NCI-H1436 treated with DMSO at 0.1 percent for 48 hours (cell line): ENCODE data around the gene ABCA7.
"Not testable (repeated sequence)": the region's sequence is repeated elsewhere in the genome, so short reads cannot be mapped to it uniquely, and the experiment has no call there.

Experiments used
- DNase-seq: peaks from one replicate; lab custom pipeline; 2025; lab: John Stamatoyannopoulos, UW

The ABCA7 gene

DNA sequence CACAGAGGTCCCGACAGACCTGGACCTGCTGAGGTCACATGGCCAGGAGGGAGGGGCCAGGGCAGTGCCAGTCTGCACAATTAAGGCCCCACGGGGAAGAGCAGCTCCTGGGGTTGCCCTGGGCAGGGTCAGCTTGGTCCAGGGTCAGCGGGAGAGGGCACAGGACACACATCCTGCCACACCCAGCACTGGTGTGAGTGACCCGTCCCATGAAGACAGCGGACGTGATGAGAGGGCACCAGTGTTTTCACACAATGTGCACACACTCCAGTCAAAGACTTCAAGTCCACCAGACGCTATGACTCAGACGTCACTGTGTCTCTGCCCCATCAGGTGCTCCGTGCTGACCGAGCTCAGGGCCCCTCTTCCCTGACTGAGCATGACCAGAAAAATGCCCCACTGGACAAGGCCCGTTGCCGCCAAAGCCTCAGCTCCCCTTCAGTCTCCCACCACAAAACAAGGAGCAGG lies 23.2 kb upstream of the ABCA7 start:
- DNase-seq = no peak

DNA sequence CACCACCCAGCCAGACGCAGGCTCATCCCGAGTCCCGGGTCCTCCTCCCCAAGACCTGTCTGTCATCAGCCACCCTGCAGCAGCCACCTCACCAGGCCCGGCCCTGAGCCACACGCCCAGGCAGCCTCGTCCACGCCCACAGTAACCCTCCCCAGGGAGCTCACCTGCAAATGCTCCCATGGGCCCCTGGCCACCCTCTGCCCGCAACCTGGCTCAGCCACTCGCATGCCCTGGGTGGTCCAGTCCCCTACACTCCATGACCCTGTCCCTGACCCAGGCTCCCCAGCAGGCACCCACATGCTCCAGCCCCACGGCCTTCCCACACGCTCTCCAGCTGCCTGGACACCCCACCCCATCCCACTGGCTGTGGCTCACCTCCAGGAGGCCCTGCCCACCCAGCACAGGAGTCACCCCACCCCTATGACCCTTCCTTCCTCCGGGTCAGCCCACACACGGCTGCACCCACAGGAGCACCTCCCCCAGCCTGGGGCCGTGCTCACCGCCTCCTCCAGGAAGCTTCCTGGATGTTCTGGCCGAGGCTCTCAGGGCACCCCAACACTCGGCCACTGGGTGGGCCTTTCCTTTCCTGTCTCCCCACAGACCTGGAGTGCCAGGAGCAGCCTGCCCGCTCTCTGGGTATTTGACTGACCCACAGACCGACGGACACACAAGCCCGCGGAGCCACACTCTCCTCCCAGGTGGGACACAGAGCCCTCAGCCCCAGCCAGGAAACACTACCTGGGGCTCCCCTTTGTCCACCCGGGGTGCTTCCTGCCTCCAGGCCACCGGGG lies 22.6 kb upstream of the ABCA7 start:
- DNase-seq = no peak

DNA sequence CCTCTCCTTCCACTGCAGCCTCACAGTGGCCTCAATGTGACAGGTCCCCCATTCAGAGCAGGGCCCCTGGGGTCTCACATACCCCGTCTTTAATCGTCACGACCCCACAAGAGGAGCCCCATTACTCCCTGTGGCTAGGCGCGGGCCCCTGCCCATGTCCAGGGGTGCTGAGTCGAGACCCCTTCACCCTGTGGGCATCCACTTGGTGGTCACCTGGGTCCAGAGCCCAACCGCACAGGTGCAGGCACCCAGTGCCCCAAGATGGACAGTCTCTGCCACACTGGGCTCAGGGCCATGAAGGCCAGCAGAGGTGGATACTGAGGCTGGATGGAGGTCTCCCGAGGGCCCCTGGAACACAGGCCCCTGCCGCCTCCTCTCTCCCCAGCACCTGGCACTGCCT lies 22.0 kb upstream of the ABCA7 start:
- DNase-seq = no peak

DNA sequence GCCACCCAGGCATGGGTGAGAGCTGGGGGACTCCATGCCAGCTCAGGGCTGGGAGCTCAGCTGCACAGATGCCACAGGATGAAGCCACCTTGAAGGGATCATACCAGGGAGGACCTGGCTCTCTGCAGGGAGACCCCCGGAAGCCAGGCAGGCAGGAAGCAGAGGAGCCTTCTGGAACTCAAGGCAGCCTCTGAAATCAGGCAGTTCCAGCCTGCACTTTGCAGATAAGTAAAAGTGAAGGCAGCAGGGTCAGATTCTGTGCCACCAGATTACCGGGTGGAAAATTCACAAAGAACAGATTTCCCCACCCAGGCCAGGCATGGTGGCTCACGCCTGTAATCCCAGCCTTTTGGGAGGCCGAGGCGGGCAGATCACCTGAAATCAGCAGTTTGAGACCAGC lies 21.5 kb upstream of the ABCA7 start:
- DNase-seq = no peak

DNA sequence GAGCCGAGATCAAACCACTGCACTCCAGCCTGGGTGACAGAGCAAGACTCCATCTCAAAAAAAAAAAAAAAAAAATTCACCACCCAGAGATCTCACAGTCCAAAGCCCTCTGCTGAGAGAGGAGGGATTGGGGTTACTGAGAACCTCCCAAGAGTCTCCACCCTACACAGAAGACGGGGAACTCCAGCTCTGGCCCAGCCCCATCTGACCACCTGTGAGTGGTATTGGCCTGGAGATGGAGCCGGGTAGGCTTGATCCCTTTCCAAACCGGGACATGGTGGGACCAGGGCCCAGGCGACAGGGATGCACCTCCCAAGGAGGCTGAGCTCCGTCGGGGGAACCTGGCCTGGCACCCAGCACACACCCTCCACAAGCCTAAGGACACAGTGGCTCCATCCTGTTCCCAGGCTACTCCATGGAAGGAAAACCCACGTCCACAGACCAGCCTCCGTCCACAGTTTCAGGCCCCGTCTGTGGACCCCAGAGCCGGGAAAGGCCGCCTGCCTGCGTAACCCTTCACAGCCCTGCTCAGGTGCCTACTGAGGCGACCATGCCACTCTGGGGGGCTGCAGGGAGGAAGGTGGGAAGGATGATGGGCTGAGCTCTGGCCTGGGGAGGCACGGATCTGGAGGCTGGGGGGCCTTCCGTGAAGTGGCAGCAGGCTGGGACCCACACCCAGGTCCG lies 20.8 kb upstream of the ABCA7 start:
- no peak for DNase-seq

DNA sequence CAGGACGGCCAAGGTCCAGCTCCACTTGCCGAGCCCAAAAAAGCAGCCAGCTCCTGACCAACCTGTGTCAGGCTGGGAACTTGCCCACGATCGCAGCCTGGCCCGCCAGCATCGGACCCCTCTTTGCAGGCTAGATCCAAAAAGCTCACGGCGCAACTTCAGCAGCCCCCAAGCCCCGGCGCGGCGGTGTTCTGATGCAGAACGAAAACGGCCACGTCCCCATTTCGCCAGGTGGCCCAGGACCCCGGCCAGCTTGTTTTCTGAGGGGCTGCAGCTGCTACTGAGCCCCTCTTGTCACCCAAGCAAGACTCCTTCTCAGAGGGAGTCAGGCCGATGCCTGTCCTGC lies 20.3 kb upstream of the ABCA7 start:
- DNase-seq = no peak

DNA sequence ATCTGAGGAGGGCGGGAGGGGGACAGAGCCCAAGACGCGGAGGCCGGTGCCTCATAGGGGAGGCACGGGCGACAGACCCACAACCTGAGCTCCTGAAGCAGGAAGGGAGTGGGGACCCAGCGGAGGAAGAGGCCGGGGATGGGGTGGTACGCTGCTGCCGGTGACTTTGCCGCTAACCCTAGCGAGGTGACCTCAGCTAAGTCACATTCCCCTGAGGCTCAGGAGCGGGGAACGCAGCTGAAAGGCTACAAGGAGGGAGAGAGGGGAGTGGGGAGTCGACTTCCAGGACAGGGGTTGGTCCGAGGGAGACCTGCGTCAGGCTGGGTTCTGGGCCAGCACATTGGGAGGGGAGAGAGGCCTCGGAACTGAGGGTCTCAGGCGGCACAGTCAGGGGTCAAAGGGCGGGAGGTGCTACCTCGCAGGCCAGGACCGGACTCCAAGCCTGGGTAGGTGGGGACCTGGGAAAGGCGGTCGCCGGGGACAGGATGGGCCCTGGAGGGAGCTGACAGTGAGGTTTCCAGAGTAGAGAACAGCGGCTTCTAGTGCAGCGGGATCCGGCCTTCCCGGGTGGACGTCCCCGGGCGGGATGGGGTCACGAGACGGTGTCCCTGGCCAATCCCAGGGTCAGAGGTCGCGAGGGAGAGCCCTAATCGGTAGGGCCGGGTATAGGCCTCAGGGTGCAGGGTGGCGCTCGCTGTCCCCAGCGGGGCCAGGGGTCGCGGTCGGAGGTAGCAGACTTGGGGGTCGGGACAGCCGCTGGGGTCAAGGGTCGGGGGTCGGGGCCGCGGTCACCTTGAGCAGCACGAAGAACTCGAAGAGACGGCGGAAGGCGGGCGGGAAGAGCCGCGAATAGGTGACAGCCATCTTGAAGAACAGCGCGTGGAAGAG lies 19.7 kb upstream of the ABCA7 start:
- DNase-seq = no peak

DNA sequence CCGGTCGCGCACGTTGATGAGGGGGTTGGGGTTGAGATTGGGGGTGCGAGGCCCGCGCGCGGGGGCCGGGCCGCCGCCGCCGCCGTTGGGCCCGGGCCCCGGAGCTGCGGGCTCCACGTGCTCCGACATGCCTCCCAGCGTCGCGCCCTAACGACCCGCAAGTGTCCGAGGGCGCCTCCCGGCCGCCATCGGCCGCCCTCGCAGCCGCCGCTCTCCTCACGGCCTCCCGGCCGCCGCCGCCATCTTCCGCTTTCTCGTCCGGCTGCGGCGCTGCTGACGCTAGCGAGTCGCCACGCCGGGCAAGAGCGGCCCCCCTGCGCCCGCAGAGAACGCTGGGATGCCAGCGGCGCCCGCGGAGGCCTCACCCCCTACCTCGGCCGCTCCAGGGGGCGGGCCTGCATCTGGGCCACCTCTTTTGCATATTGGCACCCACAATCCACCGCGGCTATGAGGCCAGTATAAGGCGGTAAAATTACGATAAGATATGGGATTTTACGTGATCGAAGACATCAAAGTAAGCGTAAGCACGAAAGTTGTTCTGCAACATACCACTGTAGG lies 19.0 kb upstream of the ABCA7 start, which contains the start of gene TMEM259:
Gene TMEM259 (minus strand): TSS at position 256 of the 558 bp plus-strand sequence. CDS start 127 bp downstream, at position 129.
- peak; percentile 87 for DNase-seq

DNA sequence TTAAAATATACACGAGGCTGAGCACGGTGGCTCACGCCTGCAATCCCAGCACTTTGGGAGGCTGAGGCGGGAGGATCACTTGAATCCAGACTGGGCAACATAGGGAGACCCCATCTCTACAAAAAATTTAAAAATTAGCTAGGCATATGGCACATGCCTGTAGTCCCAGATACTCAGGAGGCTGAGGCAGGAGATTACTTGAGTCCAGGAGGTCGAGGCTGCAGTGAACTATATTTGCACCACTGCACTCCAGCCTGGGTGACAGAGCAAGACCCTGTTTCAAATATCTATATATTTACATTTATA lies 16.1 kb upstream of the ABCA7 start:
- not testable (repeated sequence) for DNase-seq

DNA sequence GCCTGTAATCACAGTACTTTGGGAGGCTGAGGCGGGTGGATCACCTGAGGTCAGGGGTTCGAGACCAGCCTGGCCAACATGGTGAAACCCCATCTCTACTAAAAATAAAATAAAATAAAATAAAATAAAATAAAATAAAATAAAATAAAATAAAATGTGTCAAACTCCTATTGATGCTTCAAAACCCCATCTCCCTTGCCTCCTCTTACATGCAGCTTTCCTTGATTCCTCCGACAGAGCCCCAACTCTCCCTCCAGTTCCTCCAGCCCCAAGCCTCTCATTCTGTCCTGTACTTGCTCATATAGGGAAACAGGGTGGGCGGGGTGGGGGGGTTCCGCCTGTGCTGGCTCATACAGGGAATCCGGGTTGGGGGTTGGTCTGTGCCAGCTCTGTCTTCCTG lies 14.8 kb upstream of the ABCA7 start:
- DNase-seq = not testable (repeated sequence)

DNA sequence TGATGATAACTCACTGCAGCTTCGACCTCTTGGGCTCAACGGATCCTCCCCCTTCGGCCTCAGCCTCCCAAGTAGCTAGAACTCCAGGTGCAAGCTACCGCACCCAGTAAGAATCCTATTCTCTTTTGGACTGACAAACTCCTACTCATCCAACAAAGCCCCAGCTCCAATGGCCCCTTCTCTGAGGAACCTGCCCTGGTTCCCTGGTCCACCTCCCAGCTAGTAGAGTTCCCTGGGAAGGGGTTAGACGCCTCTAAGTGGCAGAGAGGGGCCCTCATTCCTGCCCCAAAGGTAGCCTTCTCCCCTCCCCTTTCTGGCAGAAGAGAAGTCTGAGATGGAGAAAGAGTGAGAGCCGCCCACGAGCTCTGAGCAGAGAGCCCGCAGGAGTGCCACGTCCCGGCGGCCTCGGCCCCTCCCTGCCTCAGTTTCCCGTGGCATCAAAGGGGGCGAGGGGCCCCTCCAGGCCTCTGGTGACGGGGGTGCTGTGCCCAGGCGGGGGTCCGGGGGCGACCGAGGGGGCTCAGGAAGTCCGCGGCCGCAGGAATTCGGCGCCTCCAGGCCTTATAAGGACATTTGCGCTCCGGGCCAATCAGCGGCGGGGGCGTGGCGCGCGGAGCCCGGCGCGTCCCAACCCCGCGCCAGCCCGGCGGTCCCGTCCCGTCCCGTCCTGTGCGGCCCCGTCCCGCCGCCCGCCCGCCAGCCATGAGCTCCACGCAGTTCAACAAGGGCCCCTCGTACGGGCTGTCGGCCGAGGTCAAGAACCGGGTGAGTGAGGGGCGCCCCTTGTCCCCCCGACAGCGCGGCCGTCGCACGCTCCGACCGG lies 13.7 kb upstream of the ABCA7 start, which contains the start of gene CNN2:
Gene CNN2 (plus strand): TSS at position 649 of the 823 bp plus-strand sequence. CDS start 54 bp downstream, at position 703.
- no peak for DNase-seq

DNA sequence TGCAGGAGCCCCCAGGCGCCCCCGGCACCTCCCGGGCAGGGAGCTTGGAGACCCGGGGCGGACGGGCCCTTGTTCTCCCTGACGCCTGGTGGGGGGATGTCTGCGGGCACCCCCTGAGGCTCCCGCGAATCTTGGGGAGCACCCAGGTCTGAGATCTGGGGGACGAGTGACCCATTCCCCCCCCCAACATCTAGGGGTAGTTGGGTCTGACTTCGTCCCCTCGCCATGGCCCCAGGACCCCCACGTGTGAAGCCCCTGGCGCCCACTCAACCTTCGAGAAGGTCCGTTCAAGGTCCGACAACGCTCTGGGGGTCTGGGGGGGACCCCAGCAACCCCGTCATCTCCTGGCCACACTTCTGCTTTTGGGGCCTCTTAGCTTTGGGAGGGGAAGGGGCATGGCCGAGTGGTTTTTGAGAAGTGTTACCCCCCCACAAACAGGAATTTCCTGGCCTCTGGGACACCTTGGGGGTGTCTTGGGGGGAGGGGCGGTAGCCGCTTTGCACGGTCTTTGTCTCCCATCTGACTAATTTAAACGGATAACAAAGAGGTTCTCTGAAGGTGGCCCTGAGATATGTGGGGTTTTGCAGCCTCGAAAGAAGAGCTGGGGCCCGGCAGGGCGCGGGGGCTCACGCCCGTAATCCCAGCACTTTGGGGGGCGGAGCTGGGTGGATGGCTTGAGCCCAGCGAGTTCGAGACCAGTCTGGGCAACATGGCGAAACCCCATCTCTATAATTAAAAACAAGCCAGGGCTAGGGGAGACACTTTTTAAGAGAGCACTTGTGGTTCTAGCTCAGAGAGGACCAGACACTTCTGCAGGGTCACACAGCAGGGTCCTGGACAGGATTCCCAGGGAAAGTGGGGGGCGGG lies 12.9 kb upstream of the ABCA7 start:
- no peak for DNase-seq

DNA sequence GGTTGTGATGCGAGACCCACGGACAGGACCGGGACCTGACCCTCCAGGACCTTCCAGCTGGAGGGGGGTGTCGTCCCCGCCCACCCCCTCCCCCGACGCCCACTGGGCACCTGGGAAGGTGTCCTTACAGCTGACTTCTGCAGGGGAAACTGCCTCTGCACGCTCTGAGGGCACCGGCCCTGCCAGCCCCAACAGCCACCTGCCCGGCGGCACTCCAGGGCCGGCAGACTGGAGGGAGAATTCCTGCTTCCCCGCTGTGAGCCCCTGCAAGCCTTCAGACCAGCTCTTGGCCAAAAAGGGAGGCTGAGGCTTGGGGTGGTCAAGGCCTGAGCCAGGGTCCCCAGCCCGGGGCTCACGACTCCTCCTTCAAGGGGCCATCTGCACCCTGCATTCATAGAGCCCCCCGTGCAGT lies 12.3 kb upstream of the ABCA7 start:
- DNase-seq = no peak

DNA sequence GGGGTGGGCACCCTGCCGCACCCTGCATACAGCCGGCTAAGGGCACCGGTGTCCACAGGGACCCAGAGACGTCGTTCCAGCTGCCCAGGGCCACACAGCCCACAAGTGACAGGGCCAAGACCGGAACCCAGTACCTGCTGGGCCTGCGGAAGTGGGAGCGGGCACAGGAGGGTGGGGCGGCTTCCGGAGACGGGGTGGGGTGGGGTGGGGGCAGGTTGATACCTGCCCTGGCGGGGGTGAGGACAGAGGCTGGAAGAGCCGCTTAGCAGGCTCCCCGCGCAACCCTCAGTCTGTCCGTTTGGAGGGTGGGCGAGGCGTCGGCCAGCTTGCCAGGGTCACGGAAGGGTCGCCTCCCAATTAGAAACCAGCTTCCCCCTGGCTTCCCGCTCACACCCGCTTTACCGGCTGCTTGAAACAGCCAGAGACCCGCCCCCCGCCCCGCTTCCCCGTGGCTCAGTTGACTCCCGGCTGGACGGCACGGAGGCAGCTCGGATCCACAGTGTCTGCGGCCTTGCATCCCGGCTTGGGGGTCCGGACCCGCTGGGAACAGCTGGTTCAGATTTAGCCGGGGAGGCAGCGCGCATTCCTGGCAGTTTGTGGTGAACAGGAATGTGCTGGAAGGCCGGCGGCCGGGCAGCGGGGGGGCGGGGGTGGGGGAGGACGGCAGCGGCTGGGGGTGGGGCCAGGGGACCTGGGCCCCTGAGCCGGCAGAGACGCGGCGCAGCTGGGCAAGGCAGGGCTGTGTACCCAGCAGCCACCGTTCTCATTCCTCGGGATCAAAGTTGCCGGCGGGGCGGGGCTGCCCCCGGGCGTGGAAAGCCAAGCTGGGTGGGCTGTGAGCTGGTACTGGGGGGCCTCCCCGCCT lies 11.6 kb upstream of the ABCA7 start:
- DNase-seq = no peak

DNA sequence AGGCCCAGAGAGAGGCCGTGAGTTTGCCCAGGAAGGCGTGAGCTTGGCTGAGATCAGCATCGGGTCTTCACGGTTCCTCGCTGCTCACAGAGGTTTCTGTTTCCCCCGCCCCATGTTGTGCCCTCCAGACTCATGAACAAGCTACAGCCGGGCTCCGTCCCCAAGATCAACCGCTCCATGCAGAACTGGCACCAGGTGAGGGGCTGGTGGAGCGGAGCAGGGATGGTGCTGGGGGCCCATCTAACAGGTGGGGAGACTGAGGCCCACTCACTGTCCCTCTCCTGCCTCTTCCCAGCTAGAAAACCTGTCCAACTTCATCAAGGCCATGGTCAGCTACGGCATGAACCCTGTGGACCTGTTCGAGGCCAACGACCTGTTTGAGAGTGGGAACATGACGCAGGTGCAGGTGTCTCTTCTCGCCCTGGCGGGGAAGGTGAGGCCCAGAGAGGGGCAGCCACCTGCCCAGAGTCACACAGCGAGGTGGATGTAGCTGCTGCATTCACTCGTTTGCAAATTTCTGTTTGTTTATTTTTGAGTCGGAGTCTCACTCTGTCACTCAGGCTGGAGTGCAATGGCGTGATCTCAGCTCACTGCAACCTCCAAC lies 7.5 kb upstream of the ABCA7 start:
- no peak for DNase-seq

DNA sequence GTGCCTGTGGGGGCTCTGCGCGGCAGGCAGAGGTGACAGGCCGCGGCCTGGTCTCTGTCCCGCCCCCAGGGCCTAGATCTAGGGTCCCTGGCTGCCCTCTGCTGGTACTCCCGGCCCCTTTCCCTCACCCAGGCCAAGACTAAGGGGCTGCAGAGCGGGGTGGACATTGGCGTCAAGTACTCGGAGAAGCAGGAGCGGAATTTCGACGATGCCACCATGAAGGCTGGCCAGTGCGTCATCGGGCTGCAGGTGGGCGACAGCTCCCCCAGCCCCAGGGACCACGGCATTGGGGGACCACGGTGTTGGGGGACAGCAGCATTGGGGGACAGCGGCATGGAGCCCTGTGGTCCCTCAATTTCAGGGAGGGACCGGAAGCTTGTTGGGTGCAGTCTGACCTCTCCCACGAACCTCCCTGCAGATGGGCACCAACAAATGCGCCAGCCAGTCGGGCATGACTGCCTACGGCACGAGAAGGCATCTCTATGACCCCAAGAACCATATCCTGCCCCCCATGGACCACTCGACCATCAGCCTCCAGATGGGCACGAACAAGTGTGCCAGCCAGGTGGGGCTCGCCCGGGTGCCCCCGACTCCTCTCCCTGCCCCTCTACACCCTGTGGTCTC lies 3.8 kb upstream of the ABCA7 start:
- no peak for DNase-seq

DNA sequence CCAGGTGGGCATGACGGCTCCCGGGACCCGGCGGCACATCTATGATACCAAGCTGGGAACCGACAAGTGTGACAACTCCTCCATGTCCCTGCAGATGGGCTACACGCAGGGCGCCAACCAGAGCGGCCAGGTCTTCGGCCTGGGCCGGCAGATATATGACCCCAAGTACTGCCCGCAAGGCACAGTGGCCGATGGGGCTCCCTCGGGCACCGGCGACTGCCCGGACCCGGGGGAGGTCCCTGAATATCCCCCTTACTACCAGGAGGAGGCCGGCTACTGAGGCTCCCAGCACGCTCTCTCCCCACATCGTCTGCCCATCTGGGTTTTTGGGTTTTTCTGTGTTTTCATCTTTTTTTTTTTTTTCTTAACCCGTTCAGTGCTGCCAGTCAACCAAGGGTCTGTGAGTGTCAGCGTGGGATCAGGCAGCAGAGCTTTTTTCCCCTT lies 2.3 kb upstream of the ABCA7 start:
- DNase-seq = no peak

DNA sequence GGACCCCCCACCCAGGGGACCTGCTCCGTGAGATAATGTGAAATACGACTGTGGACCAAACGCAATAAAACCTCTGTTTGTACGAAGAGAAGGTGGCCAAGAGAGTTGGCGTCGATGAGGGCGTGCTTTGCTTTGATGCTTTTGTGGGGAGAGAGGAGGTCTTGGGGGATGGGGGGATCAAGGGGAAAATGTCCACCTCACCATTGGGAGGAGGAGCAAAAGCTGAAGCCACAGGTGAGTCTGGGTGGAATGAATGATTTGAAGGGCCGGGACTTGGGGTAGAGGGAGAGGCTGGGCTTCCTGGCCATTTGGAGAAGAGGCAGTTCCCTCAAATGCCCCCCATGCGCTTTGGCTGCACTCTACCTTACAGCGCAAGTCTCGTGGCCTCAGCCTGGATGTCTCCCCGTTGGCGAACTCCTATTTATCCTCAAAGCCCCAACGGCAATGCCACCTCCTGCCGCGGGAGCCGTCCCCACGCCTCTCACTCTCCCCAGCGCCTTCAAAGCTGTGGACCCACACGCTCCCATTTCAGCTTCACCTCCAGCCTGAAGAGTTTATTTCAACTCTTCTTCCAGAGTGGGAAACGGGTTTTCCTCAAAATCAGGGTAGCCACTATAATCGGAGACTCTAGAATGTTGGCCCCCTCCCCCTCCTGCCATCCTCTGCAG lies 795 bp upstream of the ABCA7 start:
- no peak for DNase-seq
